Skeletal muscle cell (primary cell): ENCODE results near the gene STOX2.

Experiments
- DNase-seq: peaks from one replicate; pipeline ENCODE4 v3.0.0-alpha.2; 2010; ENCODE audit warnings: low read depth
- H3K4me3 ChIP-seq: 2 replicates; pipeline ENCODE4 v1.5.1; 2011; ENCODE audit warnings: low read depth, mild to moderate bottlenecking, control low read depth, low read length, moderate library complexity

Gene STOX2

GRCh38 chr4:183905081-183905592 lies at the start of gene STOX2:
Gene STOX2 (plus strand): TSS chr4:183905307. CDS start chr4:183906791, 1,484 bp downstream.
- DNase-seq: peak; percentile 4
- H3K4me3 ChIP-seq: peak within 1 kb of the TSS; percentile 56

GRCh38 chr4:183855323-183856190 lies 49.5 kb upstream of the STOX2 start:
- H3K4me3 ChIP-seq: no peak overlapping the region
- no peak for DNase-seq

GRCh38 chr4:183857040-183857439 lies 48.1 kb upstream of the STOX2 start:
- DNase-seq: no peak

GRCh38 chr4:183858011-183858615 lies 47.0 kb upstream of the STOX2 start:
- no peak overlapping the region for H3K4me3 ChIP-seq
- DNase-seq: no peak

More at GRCh38 chr4:183857040-183857439, 48.1 kb upstream of the STOX2 start:
- no peak overlapping the region for H3K4me3 ChIP-seq

- no peak overlapping the region for H3K4me3 ChIP-seq
- DNase-seq: no peak
Observed at GRCh38 chr4:183860119-183860518, 45.0 kb upstream of the STOX2 start.

GRCh38 chr4:183860731-183861130 lies 44.4 kb upstream of the STOX2 start:
- no peak for DNase-seq
- H3K4me3 ChIP-seq: no peak overlapping the region

- DNase-seq: no peak
- no peak overlapping the region for H3K4me3 ChIP-seq
Observed at GRCh38 chr4:183861426-183861825, 43.7 kb upstream of the STOX2 start.

- H3K4me3 ChIP-seq: no peak overlapping the region
- no peak for DNase-seq
Observed at GRCh38 chr4:183863155-183863825, 41.8 kb upstream of the STOX2 start.

GRCh38 chr4:183867247-183867646 lies 37.9 kb upstream of the STOX2 start:
- no peak for DNase-seq
- H3K4me3 ChIP-seq: no peak overlapping the region

- DNase-seq: no peak
- no peak overlapping the region for H3K4me3 ChIP-seq
Observed at GRCh38 chr4:183870997-183871396, 34.1 kb upstream of the STOX2 start.

- DNase-seq: no peak
- no peak overlapping the region for H3K4me3 ChIP-seq
Observed at GRCh38 chr4:183871581-183871980, 33.5 kb upstream of the STOX2 start.

GRCh38 chr4:183872531-183872930 lies 32.6 kb upstream of the STOX2 start:
- no peak overlapping the region for H3K4me3 ChIP-seq
- DNase-seq: no peak

- no peak for DNase-seq
Observed at GRCh38 chr4:183873409-183874185, 31.5 kb upstream of the STOX2 start.

GRCh38 chr4:183875251-183875825 lies 29.8 kb upstream of the STOX2 start:
- H3K4me3 ChIP-seq: no peak overlapping the region
- DNase-seq: no peak

More at GRCh38 chr4:183873409-183874185, 31.5 kb upstream of the STOX2 start:
- H3K4me3 ChIP-seq: no peak overlapping the region

GRCh38 chr4:183876268-183876934 lies 28.7 kb upstream of the STOX2 start:
- peak; percentile 16 for DNase-seq
- peak overlapping the region; percentile 9 for H3K4me3 ChIP-seq

GRCh38 chr4:183878251-183878970 lies 26.7 kb upstream of the STOX2 start:
- H3K4me3 ChIP-seq: no peak overlapping the region
- DNase-seq: no peak

GRCh38 chr4:183885205-183885720 lies 19.8 kb upstream of the STOX2 start:
- H3K4me3 ChIP-seq: no peak overlapping the region
- DNase-seq: no peak

- no peak overlapping the region for H3K4me3 ChIP-seq
- no peak for DNase-seq
Observed at GRCh38 chr4:183887351-183887750, 17.8 kb upstream of the STOX2 start.
